HG03469 (cell line): ENCODE measurements around the gene GTF3C1.

ENCODE experiments used
- ATAC-seq: cut with Tn5 transposase; IDR thresholded peaks from one replicate; pipeline ENCODE4 v1.9.1; 2021; ENCODE audit warnings: mild to moderate bottlenecking, moderate library complexity, moderate number of reproducible peaks; ENCODE audit not compliant: unreplicated experiment

The GTF3C1 gene

DNA sequence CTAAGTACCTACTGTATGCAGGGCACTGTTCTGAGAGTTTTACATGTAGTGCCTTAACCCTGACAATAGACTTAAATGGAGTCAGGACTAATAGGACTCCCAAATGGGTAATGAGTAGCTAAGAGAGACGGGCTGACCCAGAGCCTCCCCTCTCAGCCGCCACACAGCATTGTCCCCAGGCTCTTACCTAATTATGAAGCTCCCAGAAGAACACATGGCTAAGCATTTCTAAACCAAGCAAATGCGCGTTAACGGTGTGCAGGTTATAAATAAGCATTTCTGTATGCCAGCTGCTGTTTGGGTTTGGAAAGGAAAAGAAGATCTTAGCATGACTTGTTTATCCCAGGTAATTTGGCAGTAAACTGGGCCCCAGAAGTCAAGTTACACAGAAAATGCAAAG, 14.5 kb upstream of the GTF3C1 start:
- no peak for ATAC-seq

DNA sequence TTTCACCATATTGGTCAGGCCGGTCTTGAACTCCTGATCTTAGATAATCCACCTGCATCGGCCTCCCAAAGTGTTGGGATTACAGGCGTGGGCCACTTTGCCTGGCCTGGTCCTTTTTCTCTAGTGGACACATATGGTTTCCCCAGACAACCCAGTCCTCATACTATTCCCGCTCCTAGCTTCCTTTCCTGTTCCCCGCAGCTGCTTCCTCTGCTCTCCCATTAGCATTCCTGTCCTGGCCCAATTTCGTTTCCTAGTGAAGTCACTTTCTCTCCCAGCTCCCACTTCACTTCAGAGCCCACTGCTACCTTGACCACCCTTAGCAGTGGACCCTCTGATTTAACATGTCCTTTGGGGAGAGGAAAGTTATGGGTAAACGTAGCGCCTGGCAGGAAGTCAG, 11.5 kb upstream of the GTF3C1 start:
- no peak for ATAC-seq

DNA sequence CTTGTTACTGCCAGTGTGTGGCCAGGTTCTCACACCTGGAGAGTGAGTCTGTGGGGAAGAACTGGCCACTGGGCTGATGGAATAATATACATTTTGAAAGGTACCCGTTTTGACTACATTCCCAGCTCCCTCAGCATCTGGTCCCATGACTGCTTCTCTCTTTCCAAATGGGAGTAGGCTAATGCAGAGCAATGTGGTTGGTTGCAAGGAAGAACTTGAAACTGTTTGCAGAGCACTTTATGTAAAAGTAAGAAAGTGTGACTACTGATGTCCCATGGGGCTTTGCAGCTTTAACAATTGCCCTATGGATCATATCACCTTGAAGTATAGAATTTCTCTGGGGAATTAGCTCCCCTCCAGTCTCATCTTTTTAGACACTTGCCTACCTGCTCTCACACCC, 9.2 kb upstream of the GTF3C1 start:
- ATAC-seq, result no peak

DNA sequence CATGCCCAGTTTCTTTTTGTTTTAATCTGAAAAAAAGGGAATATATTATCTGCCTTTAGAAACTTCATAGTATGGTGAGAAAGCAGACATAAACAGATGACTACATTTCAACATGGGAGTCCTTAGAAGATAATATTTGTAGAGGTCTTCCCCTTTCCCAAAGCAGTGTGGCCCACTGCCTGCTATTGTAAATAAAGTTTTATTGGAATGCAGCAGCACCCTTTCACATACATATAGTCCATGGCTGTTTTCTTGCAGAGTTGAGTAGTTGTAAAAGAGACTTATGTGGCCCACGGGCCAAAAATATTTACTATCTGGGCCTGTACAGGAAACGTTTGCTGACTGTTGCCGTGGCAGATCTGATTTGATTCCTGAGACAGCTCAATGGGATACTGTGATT, 8.7 kb upstream of the GTF3C1 start:
- ATAC-seq, result no peak

DNA sequence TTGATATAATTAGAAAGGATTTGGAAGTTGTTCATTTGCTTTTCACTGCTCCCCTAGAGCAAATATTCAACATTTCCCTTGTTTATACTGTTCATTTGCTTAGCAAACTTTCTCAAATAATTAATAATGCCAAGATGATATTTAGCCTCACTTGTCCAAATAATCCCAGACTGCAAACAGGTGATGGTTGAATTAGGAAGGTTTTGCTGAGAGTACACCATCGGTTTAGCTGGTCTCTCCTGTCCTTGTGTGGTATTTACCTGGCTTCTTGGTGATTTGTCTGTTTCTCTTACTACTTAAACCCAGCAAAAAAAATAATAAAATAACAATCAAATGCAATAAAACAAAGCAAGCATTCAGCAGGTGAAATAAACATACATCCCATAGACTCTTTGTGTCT, 6.8 kb upstream of the GTF3C1 start:
- ATAC-seq, result no peak

DNA sequence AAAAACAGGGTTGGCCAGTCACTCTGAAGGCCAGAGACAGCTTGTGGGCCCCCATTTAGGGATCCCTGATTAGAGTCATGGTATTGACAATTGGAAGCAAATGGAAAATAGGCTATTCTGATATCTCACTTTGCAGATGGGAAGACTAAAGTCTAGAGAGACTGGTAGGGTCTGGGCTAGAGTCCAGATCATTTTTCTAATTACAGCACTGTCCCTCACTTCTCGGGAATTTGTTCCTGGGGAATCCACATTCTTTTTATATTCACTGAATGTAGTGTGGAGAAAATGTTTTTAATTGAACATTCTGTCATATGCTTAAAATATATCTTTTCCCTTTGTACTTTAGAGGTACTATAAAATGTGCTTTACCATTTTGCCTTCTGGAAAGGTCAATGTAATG, 1.3 kb upstream of the GTF3C1 start:
- no peak for ATAC-seq

DNA sequence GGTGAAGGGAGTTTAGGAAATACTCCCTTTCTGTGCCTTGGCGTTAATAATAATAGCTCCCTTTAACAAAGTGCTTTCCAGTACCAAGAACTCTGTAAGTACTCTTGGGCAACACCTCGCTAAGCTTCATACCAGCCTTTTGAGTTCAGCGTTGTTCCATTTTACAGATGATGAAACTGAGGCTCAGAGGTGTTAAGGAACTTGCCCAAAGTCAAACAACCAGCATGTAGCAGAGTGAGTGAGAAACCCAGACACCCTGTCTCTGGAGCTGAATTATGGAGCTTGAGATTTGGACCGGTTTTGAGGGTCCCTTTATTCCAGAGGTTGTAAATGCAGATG, 838 bp upstream of the GTF3C1 start:
- ATAC-seq, result no peak

DNA sequence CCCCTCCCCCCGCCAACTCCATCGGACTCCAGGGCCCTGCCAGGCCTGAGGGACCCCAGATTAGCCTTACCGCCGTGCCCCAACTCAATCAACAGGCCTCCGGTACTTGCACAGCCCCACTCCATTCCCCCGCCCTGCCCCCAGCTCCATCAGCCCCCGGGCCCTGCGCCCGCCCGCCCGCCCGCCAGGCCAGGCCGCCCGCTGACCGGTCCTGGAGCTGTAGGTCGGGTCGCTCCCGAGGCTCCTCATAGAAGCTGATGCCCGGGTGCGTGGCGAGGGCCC, 308 bp downstream of the GTF3C1 start:
- ATAC-seq, result no peak

DNA sequence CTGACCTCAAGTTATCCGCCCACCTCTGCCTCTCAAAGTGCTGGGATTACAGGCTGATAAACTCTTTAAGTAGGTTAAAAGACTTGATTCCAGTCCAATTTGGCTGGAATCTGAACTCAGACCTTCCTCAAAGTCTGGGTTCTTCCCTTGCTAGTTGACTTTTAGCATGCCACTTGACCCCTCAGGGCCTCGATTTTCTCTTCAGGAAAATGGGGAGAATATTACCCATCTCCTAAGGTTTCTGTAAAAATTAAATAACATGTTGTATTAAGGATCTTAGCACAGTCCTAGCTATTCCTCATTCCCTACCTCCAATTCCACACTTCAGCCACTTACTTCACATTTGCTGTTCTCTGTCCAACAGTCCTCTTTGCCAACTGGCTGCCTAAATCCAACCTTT, 1.9 kb downstream of the GTF3C1 start:
- ATAC-seq, result no peak

DNA sequence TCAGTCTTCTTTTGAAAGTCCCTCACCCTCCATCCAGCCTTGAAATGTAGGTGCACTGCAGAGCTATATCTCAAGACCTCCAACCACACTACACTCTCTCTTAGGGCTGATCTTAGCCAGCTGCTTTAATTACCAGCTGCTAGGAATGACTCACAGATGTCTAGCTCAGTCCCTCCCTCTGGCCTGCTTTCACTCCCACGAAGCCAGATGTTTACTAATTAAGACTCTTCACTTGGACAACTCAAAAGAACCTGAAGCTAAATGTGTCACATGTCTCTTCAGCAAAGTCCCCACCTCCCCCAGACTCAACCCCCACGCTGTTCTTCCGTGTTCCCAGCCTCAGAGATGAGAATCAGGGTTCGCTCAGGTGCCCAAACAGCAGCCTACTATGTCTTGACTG, 2.6 kb downstream of the GTF3C1 start:
- ATAC-seq, result no peak

DNA sequence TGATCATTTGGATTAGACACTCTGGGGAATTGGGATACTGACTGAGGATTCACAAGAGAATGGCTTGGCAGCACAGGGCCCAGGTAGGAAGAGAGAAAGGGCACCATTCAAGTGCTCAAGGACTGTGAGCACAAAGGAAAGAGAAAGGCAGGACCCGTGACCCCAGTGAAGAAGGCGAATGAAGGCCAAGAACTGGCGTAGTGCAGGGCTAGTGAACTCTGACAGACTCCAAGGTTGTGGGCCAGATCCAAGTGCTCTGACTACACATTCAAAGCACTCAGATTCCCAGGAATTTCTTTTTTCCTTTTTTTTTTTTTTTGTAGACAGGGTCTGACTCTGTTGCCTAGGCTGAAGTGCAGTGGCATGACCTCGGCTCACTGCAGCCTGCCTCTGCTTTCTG, 5.0 kb downstream of the GTF3C1 start:
- ATAC-seq, result no peak

DNA sequence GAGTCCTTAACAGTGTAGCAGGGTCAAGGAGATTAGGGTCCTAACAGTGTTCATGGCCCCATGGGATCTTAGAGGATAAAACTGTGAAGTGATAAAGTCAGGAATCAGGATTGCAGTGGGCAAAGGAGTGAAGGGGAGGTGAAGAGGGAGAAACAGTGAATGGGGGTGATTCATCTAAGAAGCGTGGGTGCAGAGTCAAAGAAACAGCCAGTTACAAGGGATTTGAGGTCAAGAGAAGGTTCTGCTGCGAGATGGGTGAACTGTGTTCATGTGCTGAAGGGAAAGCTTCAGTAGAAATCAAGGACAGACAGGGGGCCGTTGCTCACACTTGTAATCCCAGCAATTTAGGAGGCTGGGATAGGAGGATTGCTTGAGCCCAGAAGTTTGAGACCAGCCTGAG, 5.9 kb downstream of the GTF3C1 start:
- ATAC-seq, result no peak

DNA sequence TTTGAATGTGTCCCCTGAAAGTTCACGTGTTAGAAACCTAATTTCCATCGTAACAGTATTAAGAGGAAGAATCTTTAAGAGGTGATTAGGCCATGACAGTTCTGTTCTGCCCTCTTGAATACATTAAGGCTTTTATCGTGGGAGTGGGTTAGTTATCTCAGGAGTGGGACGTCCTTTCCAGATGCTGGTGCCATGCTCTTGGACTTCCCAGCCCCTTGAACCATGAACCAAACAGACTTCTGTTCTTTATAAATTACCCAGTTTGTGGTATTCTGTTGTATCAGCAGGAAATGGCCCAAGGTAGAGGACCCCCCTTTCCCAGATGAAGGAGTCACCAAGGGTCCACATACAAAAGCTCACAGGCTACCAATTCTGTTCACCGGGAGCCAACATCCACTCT, 10.1 kb downstream of the GTF3C1 start:
- ATAC-seq, result no peak

DNA sequence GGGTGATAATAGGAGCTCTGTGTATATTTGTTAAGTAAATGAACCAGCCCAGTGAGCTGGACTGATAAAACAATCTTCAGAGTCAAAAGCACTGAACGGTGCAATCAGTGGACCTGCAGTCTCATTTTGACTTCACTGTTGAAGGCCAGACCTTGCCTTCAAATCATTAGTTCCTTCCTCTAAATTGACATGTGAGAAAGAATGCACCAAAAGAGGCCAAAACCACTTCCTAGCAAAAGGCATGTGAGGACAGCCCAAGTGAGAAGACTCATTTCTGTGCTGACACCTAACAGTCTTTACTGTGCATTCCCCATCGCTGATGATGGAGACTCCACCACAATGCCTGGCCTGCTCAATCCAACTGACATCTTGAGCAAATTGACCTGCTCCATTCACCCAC, 10.6 kb downstream of the GTF3C1 start:
- no peak for ATAC-seq

DNA sequence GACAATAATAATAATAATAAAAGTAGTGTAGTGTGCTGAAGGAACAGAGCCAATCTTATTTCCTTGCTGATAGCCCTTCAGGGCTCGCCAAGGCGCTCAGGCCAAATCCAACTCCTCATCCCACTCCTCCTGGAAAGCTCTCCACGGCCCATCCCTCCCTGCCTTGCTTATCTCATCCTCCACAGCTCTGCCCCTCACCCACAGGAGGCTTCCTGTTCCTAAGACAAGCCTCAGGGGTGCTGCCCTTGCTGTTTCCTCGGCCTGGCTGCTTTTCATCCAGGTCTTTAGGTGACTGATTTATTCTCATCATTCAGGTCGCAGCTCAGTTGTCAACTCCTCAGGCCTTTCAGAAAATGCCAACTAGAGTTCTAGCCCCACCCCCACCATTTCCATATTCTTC, 11.2 kb downstream of the GTF3C1 start:
- ATAC-seq, result no peak

DNA sequence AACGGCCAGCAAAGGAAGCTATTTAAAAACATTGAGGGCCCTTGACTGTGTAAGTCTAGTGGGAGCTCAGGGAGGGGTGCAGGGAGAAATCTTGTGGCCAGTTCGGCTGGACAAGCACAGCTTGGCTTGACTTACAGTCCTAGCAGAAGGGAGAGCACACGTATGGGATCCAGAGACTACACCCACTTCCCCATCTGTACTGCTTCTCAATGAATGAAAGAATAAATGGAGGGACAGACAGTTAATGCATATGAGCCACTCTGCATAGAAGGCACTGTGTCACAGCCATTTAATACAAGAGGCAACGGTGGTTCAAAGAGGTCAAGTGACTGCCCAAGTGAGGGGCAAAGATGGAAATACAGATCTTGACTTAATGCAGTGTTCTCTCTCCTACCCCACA, 15.5 kb downstream of the GTF3C1 start:
- ATAC-seq, result no peak

DNA sequence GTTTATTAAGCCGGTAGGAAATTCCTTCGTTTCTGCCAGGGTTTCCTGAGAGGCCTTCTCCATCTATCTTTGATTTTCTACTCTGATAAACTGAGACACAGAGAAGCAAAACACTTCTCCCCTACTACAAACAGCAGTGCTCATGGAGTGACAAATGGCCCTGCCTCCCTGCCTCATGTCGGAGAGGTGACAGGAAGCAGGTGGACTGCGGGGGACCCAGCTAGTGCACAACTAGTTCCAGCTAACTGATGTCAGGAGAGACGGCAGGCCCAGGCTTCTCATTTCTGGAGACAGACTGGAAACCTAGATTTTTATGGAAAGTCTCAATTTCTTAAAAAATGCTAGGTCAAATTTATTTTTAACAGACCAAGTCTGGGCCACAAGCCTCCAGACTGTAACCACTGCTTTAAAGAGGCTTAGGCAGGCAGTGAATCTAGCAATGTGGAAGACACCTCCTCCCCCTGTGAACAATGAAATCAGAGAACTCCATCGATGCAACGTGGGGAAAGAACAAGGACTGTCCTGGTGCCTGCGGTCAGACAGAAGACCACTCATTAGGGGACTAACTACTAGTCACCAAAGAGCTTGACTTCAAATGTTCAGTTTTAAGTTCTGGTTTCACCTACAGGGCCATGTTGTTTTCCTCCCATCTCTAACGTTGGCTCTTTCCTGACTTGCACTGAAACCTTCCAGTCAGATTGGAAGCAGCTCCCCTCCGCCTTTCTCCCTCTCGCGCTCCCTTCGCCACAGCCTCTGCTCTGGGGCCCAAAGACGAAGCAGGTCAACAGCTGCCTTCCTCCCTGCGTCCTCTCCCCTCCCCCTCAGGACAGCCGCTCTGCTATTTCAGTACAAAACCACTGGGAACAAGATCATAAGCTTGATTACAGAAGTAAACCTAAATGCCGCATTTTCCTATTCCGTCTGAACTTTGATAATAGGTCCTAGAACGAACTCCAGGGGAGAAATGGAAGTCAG, 17.6 kb downstream of the GTF3C1 start:
- no peak for ATAC-seq

DNA sequence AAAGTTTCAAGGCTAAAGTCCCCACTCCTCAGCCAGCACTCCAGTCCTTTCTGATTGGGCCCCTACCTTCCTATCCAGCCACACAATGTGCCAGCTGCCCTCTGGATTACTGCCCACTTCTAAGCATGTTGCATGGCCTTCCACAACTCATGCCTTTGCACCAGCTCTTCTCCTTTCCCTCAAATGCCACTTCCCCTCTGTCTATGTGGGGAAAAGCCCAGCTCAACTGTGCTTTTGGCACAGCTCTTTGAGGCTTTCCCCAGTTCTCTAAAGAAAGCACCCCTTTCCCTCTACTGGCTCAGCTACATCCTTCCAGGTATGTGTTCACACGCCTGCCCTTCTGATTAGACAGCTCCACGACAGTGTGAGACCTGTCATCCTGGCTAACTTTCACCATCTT, 18.5 kb downstream of the GTF3C1 start:
- ATAC-seq, result no peak

DNA sequence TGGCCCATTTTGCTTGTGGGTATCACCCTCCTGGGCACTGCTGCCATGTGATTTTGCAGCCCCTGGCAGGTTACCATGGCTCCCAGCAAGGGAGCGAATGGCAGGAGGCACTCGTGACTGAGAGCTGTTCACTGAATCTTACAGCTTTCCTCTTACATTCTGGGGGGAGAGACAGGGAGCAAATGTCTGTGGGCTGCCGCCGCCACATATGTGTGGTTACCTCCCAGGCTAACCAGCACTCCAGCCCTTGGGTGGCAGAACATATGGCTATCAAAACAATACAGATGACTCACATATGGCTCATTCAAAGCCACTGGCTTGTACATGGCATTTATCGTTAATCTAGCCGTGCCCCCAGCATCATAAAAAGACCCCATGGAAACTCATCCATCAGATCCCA, 19.8 kb downstream of the GTF3C1 start:
- no peak for ATAC-seq

DNA sequence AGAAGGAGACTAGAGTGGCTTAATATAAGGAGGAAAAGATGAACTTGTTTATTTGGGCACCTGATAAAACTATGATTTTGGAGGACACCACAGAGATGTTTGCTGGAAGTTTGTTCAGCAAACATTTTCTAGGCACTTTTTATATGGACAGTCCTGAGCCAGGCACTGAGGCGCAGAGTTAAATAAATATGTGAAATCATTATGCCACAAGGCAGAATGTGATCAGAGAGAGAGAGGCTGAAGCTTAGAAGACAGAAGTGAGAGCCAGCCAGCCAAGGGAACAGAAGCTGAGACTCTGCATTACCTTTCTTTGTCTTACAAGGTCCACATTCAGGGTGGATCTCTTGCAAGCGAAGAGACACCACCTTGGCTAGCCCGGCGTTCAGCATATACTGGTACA, 21.4 kb downstream of the GTF3C1 start:
- ATAC-seq, result no peak

DNA sequence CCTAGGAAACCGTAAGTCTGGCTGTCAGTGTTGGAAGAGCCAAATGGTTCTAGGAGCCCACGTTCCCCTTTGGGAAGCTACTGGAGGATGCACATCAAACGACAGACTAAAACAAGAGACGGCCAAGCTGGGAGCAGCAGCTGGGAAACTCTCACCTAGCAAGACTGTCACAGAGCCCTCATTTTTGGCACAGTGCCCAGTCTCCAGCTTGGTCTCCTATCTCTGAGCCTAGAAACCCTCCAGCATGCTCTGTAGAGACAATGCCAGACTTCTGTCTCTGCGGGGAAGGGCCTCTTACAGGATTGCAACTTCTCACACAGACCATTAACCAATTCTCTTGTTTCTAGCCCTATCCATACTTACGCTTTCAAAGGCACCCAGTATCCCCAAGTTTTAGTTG, 23.5 kb downstream of the GTF3C1 start:
- no peak for ATAC-seq

DNA sequence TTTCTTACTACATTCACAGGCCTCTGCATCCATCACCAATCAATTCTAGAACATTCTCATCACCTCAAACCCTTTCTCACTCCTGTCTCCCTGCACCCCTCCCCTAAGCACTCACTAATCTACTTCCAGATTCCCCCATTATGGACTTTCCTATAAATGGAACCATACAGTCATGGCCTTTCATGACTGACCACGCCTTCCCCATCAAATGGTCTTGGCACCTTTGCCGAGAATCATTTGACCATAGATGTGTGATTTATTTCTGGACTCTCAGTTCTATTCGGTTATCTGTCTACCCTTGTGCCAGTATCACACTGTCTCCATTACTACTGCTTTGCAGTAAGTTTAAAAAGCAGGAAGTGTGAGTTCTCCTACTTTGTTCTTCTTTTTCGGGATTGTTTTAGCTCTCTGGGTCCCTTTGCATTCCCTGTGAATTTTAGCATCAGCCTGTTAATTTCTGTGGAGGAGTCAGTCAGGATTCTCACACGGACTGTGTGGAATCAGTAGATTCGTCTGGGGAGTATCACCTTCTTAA, 27.5 kb downstream of the GTF3C1 start:
- no peak for ATAC-seq
